CD4-positive, CD25-positive, alpha-beta regulatory T cell (primary cell): ENCODE measurements around the gene SET. TPM values are rescaled to one million over a fixed set of nuclear protein-coding genes. Genes with fewer than 3 reads are reported as not detected.

Experiments
- ATAC-seq, 2 donors: fragments of 150-1000 bp; cut with Tn5 transposase; one replicate each; pipeline ENCODE4 v1.10.0; 2021; ENCODE audit warnings: low read depth in 2 of 2, moderate number of reproducible peaks in 2 of 2, moderate library complexity in 1 of 2
- DNase-seq, 3 donors: peaks; one replicate each; pipeline versions ENCODE4 v3.0.0 to v3.0.0-alpha.2; 2012 to 2022; ENCODE audit warnings: mixed read lengths in 1 of 3
- H3K27ac ChIP-seq: one replicate; pipeline ENCODE4 v1.7.0; 2013; ENCODE audit warnings: mild to moderate bottlenecking, low read length; ENCODE audit not compliant: insufficient read depth, poor library complexity, severe bottlenecking
- H3K27me3 ChIP-seq: one replicate; pipeline ENCODE4 v1.7.0; 2013; ENCODE audit warnings: low read length; ENCODE audit not compliant: control insufficient read depth, insufficient read depth
- H3K36me3 ChIP-seq: one replicate; pipeline ENCODE4 v1.7.0; 2013; ENCODE audit warnings: mild to moderate bottlenecking, low read length, moderate library complexity; ENCODE audit not compliant: control insufficient read depth, insufficient read depth
- H3K4me1 ChIP-seq: 2 replicates; pipeline ENCODE4 v1.7.0; 2013; ENCODE audit warnings: mild to moderate bottlenecking, low read length; ENCODE audit not compliant: insufficient read depth, control insufficient read depth, poor library complexity, severe bottlenecking
- H3K4me3 ChIP-seq: one replicate; pipeline ENCODE4 v1.7.0; 2013; ENCODE audit warnings: low read depth, mild to moderate bottlenecking, low read length, moderate library complexity
- H3K9me3 ChIP-seq, 2 experiments: 1 replicate in 1 of 2; 2 replicates in 1 of 2; pipeline ENCODE4 v1.7.0; 2013; ENCODE audit warnings: low read length in 2 of 2, mild to moderate bottlenecking in 1 of 2, moderate library complexity in 1 of 2; ENCODE audit not compliant: control insufficient read depth in 2 of 2
- H3K27ac Mint-ChIP-seq, 3 donors: one replicate each; pipeline ENCODE4 v1.8.0; 2020 to 2022; ENCODE audit warnings: mild to moderate bottlenecking in 3 of 3, mixed read lengths in 3 of 3, moderate library complexity in 2 of 3
- H3K27me3 Mint-ChIP-seq: one replicate; pipeline ENCODE4 v1.8.0; 2022; ENCODE audit warnings: mild to moderate bottlenecking, mixed read lengths
- H3K36me3 Mint-ChIP-seq: one replicate; pipeline ENCODE4 v1.8.0; 2020; ENCODE audit warnings: mixed read lengths
- H3K4me1 Mint-ChIP-seq, 4 donors: one replicate each; pipeline ENCODE4 v1.8.0; 2020 to 2022; ENCODE audit warnings: mixed read lengths in 4 of 4, mild to moderate bottlenecking in 1 of 4
- H3K4me3 Mint-ChIP-seq, 4 donors: one replicate each; pipeline ENCODE4 v1.8.0; 2020 to 2022; ENCODE audit warnings: mild to moderate bottlenecking in 4 of 4, mixed read lengths in 4 of 4, moderate library complexity in 3 of 4
- H3K9me3 Mint-ChIP-seq, 7 donors: one replicate each; pipeline ENCODE4 v1.8.0; 2020 to 2022; ENCODE audit warnings: mixed read lengths in 7 of 7, mild to moderate bottlenecking in 3 of 7, moderate library complexity in 2 of 7
- polyA plus RNA-seq, 4 donors: library from polyadenylated mRNA; unstranded; fragments of 300-500 nt; fragmentation: Illumina TruSeq; gene quantifications; one replicate each; pipeline ENCODE4 v1.2.3, GENCODE V29; 2021
- total RNA-seq: library from RNA; stranded (reverse); gene quantifications from one replicate; pipeline ENCODE4 v1.2.3, GENCODE V29; 2022

The SET gene
- total and polyA plus RNA-seq, 5 donors from 2014 or later, result 123 to 226 (median 159) TPM

DNA sequence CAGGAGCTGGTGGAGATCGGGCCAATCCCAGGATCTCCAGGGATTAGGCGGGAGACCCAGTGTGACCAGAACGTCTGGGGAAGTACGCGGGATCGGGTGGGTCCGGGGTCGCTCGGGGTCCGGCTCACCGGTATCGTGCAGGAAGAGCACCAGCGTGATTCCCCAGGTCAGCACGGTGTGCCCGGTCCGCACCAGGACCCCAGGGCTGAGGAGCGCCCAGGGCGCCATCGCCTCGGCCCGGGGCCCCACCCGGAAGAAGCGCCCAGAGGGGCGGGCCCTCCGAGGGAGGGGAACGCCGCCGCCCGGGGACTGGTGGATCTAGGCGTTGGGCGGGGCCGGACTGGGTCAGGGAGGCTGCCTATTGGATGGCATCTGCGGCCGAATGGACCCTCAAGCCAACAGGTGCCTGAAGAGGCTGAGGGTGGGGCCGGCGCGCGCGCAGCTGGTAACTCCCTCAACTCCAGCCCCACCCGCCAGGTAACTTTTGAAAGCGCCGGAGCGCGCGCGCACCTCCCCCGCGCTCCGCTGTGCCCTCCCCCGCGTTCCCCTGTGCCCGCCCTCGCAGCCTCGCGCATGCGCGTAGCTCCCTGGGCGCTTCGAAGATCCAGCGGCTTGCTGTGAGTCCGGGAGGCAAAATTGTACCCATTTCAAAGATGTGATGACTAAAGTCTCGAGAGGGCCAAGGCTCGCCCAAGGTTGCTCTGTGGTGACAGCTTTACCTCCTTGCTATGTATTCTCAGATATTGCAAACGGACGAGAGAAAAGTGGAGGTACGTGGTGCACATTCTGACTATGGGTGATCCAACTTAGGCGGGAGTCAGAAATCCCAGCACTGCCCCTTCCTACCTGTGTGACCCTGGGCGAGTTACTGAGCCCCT, 35.1 kb downstream of the SET start, which contains the start of gene ZDHHC12:
Gene ZDHHC12 (minus strand): TSS at position 262 of the 878 bp plus-strand sequence. CDS start 34 bp downstream, at position 228.
- ATAC-seq (peak; percentile 97), DNase-seq (peak; percentile 99 to 100 (median 99))
- H3K4me1 Mint-ChIP-seq, result peaks cover 3 to 65% (median 21%) of the 10 kb centered on the region in 4 donors
- Histone ChIP-seq H3K9me3 (no peaks in the 10 kb centered on the region), H3K27me3 (no peaks in the 10 kb centered on the region), H3K36me3 (peaks cover 5% of the 10 kb centered on the region), H3K4me1 (peaks cover 23% of the 10 kb centered on the region), H3K27ac (peak within 1 kb of the TSS; percentile 79), H3K4me3 (peak within 1 kb of the TSS; percentile 97)
- H3K4me3 Mint-ChIP-seq, result peak within 1 kb of the TSS; percentile 92 to 97 (median 96)
- peaks cover 4% of the 10 kb centered on the region for H3K36me3 Mint-ChIP-seq
- H3K27ac Mint-ChIP-seq, result peak within 1 kb of the TSS; percentile 92 to 97 (median 93)
- H3K9me3 Mint-ChIP-seq, result no peaks in the 10 kb centered on the region
- no peaks in the 10 kb centered on the region for H3K27me3 Mint-ChIP-seq

DNA sequence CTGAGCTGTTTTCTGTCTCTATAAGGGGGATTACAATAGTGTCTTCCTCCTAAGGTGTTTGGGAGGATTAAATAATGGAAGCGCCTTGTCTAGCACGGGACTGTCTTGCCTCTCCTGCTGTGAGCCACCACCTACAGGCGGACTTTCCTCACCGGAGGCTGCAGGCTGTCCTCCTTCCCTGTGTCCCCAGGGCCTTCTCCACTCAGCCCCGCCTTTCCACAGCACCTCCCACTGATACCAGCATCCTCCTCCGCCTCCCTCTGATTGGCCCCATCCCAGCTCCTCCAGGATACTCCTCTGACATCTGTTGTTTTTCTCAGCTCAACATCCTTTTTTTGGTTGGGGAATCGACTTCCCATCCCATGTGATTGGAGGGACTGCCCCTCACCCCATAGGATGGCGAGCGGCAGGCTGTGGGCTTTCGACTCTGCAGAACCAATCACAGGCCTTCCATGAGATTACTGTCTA, 35.8 kb downstream of the SET start:
- Mint-ChIP-seq H3K9me3 (no peaks in the 10 kb centered on the region), H3K27me3 (no peaks in the 10 kb centered on the region), H3K4me3 (peak overlapping the region; percentile 92 to 97 (median 96)), H3K4me1 (peaks cover 3 to 70% (median 21%) of the 10 kb centered on the region in 4 donors), H3K27ac (peak overlapping the region; percentile 92 to 97 (median 93)), H3K36me3 (peaks cover 4% of the 10 kb centered on the region)
- no peaks in the 10 kb centered on the region for H3K9me3 ChIP-seq
- ATAC-seq (no peak), DNase-seq (peak in 2 of 3 donors; percentile 36 to 53)
- no peaks in the 10 kb centered on the region for H3K27me3 ChIP-seq
- peak overlapping the region; percentile 79 for H3K27ac ChIP-seq
- peaks cover 23% of the 10 kb centered on the region for H3K4me1 ChIP-seq
- peak overlapping the region; percentile 97 for H3K4me3 ChIP-seq
- H3K36me3 ChIP-seq, result peaks cover 5% of the 10 kb centered on the region

DNA sequence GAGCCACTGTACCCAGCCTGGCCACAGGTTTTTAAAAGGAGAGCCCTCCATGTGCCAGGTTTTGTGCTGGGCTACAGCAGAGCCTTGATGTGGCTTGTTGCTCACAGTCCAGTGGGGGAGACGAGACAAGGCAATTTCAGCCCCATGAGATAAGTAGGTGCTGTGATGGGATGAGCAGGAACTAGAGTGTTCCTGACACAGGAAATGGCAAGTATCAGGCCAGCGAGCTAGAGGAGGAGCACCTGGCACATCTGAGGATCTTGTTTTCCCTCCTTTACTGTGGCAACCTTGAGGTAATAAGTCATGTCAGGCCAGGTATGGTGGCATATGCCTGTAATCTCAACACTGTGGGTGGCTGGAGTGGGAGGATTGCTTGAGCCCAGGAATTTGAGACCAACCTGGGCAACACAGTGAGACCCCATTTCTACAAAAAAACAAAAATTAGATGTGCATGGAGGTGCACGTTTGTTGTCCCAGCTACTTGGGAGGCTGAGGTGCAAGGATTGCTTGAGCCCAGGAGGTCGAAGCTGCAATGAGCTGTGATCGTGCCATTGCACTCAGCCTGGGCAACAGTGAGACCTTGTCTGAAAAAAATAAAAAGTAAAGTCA, 38.7 kb downstream of the SET start:
- peaks cover 3 to 63% (median 21%) of the 10 kb centered on the region in 4 donors for H3K4me1 Mint-ChIP-seq
- Histone ChIP-seq H3K4me1 (peaks cover 23% of the 10 kb centered on the region), H3K4me3 (no peak overlapping the region), H3K36me3 (peaks cover 3% of the 10 kb centered on the region), H3K9me3 (no peaks in the 10 kb centered on the region), H3K27me3 (no peaks in the 10 kb centered on the region), H3K27ac (no peak overlapping the region)
- H3K36me3 Mint-ChIP-seq, result no peaks in the 10 kb centered on the region
- peak overlapping the region in 2 of 3 donors; percentile 91 to 92 for H3K27ac Mint-ChIP-seq
- H3K4me3 Mint-ChIP-seq, result peak overlapping the region in 2 of 4 donors; percentile 70 to 97
- no peaks in the 10 kb centered on the region for H3K9me3 Mint-ChIP-seq
- no peak for DNase-seq
- no peak for ATAC-seq
- no peaks in the 10 kb centered on the region for H3K27me3 Mint-ChIP-seq

DNA sequence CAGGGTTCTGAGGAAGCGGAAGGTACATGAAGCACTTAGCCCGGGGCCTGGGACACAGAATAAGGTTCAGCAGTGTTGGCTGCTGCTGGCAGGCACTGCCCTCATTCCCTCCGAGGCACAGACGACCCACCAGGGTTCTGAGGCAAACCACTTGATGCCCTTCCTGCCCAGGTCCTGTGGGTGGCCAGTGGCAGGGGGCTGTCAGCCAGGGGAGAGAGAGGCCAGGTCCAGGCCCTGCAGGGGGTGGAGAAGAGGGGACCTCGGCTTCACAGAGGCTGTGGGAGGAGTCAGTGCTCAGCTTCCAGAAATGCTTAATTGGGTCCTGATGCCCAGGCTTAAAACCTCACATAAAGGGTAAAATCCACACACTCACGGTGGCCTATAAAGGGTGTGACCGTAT, 39.3 kb downstream of the SET start:
- peaks cover 19% of the 10 kb centered on the region for H3K4me1 ChIP-seq
- H3K36me3 Mint-ChIP-seq, result peaks cover 1% of the 10 kb centered on the region
- H3K36me3 ChIP-seq, result peaks cover 9% of the 10 kb centered on the region
- H3K27ac Mint-ChIP-seq, result peak overlapping the region in 2 of 3 donors; percentile 26 to 91
- no peak overlapping the region for H3K4me3 Mint-ChIP-seq
- H3K4me1 Mint-ChIP-seq, result peaks cover 3 to 58% (median 18%) of the 10 kb centered on the region in 4 donors
- H3K9me3 ChIP-seq, result no peaks in the 10 kb centered on the region
- H3K4me3 ChIP-seq, result no peak overlapping the region
- no peaks in the 10 kb centered on the region for H3K9me3 Mint-ChIP-seq
- DNase-seq (no peak), ATAC-seq (no peak)
- H3K27ac ChIP-seq, result no peak overlapping the region
- no peaks in the 10 kb centered on the region for H3K27me3 Mint-ChIP-seq
- H3K27me3 ChIP-seq, result no peaks in the 10 kb centered on the region

DNA sequence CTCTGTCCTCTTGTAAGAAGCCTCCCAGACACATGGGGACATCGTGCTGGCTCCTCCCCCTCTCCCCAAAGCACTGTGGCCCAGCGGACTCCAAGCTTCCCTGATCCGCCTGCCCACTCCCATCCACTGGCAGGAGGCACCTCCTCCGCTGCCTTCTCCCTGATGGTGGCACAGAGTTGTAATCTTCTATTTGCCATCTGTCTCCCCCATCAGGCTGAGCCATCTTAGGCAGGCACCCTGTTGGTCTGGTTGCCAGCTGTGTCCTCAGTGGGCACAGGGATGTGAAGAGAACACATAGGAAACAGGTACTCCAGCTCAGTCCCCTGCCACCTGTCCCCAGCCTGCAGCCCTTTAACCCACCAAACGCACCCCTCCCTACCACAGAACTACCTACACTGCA, 40.3 kb downstream of the SET start:
- Mint-ChIP-seq H3K27me3 (no peaks in the 10 kb centered on the region), H3K9me3 (no peaks in the 10 kb centered on the region), H3K36me3 (peaks cover 3% of the 10 kb centered on the region), H3K4me1 (peaks cover 3 to 50% (median 13%) of the 10 kb centered on the region in 4 donors), H3K27ac (peak overlapping the region in 2 of 3 donors; percentile 25 to 86), H3K4me3 (no peak overlapping the region)
- Histone ChIP-seq H3K4me1 (peaks cover 14% of the 10 kb centered on the region), H3K9me3 (no peaks in the 10 kb centered on the region), H3K27ac (no peak overlapping the region), H3K27me3 (no peaks in the 10 kb centered on the region), H3K36me3 (peaks cover 12% of the 10 kb centered on the region), H3K4me3 (no peak overlapping the region)
- ATAC-seq (no peak), DNase-seq (no peak)

DNA sequence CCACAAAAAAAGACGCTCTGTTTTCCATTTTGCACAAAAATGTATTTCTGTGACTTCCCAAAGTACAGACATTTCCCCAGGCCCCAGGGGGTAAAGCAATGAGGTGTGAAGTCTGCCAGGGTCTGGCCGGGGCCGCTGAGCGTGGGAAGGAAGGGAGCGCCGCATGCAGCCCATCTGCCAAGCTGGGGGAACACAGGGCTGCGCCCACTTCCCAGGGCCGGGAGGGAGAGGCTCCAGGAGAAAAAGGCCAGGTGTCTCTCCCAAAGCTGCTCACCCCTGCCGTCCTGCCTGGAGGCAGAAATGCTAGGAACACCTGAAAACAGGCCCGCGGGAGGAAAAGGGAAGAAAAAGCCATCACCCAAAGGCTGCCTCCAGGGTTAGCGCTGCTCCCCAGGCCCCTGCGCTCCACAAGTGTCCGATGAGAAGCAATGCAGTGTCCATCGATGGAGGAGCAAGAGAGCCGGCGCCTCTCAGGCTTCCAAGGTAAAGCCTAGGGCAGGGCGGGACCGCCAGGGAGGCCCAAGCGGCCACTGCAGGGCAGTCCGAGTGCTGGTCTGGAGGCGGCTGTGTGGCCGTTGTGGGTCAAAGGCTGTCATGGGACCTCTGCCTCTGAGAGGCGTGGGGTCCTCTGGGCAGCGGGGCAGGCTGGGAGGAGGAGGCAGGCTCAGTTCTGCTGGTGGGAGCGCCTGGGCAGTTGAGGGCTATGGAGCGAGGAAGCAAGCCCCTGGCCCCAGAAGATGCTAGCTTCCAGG, 40.9 kb downstream of the SET start:
- ATAC-seq (no peak), DNase-seq (no peak)
- Mint-ChIP-seq H3K27ac (no peak overlapping the region), H3K27me3 (no peaks in the 10 kb centered on the region), H3K36me3 (peaks cover 7% of the 10 kb centered on the region), H3K4me3 (no peak overlapping the region), H3K9me3 (no peaks in the 10 kb centered on the region), H3K4me1 (peaks cover 2 to 44% (median 7%) of the 10 kb centered on the region in 4 donors)
- H3K9me3 ChIP-seq, result no peaks in the 10 kb centered on the region
- peaks cover 18% of the 10 kb centered on the region for H3K36me3 ChIP-seq
- no peaks in the 10 kb centered on the region for H3K27me3 ChIP-seq
- H3K4me3 ChIP-seq, result no peak overlapping the region
- H3K4me1 ChIP-seq, result peaks cover 8% of the 10 kb centered on the region
- H3K27ac ChIP-seq, result no peak overlapping the region

DNA sequence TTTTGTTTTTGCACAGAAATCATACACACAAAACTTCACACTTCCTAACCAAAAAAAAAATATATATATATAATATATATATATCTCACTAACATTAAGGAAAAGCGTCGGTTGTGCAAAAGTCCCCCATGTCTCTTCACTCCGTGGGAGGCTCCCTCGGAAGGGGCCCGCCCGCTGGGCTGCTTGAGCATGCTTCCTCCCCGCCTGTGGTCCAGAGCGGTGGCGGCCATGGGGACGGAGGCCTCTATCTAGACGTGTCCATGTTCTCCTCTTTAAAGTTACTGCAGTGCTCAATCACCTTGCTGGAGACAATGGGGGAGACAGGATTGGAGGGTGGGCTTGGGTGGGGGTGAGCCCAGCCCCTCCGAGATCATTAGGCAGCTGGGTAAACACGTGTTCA, 42.1 kb downstream of the SET start:
- Histone ChIP-seq H3K4me3 (no peak overlapping the region), H3K27me3 (no peaks in the 10 kb centered on the region), H3K4me1 (no peaks in the 10 kb centered on the region), H3K27ac (no peak overlapping the region), H3K36me3 (peaks cover 22% of the 10 kb centered on the region), H3K9me3 (no peaks in the 10 kb centered on the region)
- Mint-ChIP-seq H3K4me3 (no peak overlapping the region), H3K36me3 (peaks cover 13% of the 10 kb centered on the region), H3K27ac (no peak overlapping the region), H3K9me3 (no peaks in the 10 kb centered on the region), H3K4me1 (peaks cover 0 to 32% (median 6%) of the 10 kb centered on the region in 4 donors), H3K27me3 (no peaks in the 10 kb centered on the region)
- no peak for DNase-seq
- ATAC-seq, result no peak
